GM08714 (cell line): ENCODE data around the gene FOXK2.
"Not testable (repeated sequence)": the region's sequence is repeated elsewhere in the genome, so short reads cannot be mapped to it uniquely, and the experiment has no call there.

Experiments
- H3K4me3 ChIP-seq: fragments of 200-500 bp; sonication (Bioruptor generic); 2 replicates; pipeline ENCODE4 v1.5.1; 2014; ENCODE audit warnings: mild to moderate bottlenecking, low read length, inconsistent platforms
- ZNF274 ChIP-seq: IDR thresholded peaks from 2 replicates; pipeline ENCODE4 v1.6.1; 2012; ENCODE audit warnings: mild to moderate bottlenecking, low read depth, low read length

The FOXK2 gene

GRCh38 chr17:82563318-82563717, 43.8 kb downstream of the FOXK2 start:
- H3K4me3 ChIP-seq = no peak overlapping the region
- no peak for TF ChIP-seq ZNF274

DNA sequence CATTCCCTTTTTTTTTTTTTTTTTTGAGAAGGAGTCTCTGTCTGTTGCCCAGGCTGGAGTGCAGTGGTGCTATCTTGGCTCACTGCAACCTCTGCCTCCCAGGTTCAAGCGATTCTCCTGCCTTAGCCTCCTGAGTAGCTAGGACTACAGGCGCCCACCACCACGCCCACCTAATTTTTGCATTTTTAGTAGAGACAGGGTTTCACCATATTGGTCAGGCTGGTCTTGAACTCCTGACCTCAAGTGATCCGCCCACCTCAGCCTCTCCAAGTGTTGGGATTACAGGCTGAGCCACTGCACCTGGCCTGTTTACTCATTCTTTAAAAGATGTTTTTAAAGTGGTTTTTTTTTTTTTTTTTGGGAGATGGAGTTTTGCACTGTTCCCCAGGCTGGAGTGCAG, 44.2 kb downstream of the FOXK2 start:
- H3K4me3 ChIP-seq = not testable (repeated sequence)

DNA sequence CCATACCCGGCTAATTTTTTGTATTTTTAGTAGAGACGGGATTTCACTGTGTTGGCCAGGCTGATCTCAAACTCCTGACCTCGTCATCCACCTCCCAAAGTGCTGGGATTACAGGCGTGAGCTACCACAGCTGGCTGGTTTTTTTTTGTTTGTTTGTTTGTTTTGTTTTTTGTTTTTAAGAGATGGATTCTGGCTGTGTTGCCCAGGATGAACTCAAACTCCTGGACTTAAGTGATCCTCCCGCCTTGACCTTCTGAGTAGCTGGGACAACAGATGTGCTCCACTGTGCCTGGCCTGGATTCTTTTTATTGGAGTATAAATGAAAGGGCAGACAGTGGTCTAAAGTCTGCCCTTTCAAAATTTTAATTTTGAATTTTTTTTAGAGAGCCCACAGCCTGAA, 44.7 kb downstream of the FOXK2 start:
- TF ChIP-seq ZNF274 = no peak

GRCh38 chr17:82565551-82565950, 46.0 kb downstream of the FOXK2 start:
- TF ChIP-seq ZNF274 = no peak
- no peak overlapping the region for H3K4me3 ChIP-seq

More for the DNA sequence above, 44.7 kb downstream of the FOXK2 start:
- no peak overlapping the region for H3K4me3 ChIP-seq

DNA sequence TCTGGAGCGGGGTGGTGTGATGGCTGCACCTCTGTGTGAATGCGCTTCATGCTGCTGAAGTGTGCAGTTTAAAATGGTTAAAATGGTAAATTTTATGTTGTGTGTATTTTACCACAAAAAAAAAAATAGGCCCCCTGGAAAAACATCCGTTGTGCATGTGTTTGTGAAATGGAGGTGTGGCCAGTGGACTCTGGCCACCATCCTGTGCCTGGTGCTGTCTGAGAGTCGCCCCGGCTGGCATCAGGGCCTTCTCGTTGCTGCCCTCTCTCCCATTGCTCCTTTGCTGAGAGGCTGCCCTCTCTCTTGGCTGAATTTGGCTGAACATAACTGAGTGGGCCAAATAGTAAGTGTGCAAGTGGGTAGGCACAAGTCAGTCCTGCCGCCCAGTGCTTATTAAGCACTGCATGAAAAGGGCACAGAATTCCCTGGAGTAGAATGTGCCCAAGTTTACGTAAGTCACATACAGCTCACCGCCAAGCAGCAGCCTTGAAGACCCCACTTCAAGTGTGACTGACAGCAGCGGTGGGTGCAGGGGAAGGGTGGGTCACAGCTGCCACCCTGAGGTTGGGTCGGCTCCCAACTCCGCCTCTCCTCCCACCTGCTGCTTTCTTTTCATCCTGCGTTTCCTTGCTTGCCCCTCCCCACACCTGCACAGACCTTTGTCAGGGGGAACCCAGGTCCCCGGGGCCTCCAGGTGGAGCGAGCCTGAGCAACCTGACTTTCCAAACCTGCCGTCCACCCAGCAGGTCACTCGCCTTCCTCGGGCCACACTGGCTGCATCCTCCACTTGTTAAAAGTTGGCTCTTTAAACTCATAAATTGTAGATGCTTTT, 46.8 kb downstream of the FOXK2 start:
- no peak for TF ChIP-seq ZNF274
- H3K4me3 ChIP-seq = no peak overlapping the region

- no peak for TF ChIP-seq ZNF274
- no peak overlapping the region for H3K4me3 ChIP-seq
Measured at GRCh38 chr17:82567286-82567685, 47.8 kb downstream of the FOXK2 start.

GRCh38 chr17:82568997-82569393, 49.5 kb downstream of the FOXK2 start:
- TF ChIP-seq ZNF274 = no peak
- H3K4me3 ChIP-seq = no peak overlapping the region

DNA sequence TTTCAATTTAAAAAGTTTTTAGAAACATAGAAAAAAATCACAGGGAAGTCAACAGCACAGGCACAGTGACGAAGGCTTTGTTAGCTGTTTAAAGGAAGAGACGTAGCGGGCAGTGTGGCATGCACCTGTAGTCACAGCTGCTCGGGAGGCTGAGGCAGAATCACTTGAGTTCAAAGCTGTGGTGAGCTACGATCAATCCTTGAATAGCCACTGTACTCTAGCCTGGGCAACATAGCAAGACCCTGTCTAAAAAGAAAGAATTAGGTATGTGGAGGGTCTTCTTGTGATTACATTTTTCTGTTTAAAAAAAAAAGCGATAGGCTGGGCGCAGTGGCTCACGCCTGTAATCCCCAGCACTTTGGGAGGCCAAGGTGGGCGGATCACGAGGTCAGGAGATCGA, 50.1 kb downstream of the FOXK2 start:
- no peak for TF ChIP-seq ZNF274
- no peak overlapping the region for H3K4me3 ChIP-seq

- no peak overlapping the region for H3K4me3 ChIP-seq
- TF ChIP-seq ZNF274 = no peak
Measured at GRCh38 chr17:82570277-82570676, 50.7 kb downstream of the FOXK2 start.

DNA sequence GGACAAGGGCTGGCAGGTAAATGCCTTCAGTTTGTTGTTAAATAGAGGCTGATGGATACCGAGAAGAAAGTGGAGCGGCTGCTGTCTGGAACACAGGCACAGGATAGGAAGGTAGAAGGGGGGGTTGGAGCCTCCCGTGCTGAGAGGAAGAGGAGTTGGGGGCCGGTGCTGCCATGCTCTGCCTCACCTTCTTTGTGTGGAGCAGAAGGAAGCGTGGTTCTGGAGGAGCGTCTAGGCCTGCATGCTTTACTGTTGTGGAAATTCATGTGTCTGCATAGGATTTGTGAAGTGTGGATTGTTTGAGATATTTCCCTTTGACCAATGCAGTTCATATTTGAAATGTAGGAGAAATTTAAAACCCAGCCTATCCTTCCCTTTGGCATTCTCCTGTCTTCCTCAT, 52.3 kb downstream of the FOXK2 start:
- H3K4me3 ChIP-seq = no peak overlapping the region
- TF ChIP-seq ZNF274 = no peak

DNA sequence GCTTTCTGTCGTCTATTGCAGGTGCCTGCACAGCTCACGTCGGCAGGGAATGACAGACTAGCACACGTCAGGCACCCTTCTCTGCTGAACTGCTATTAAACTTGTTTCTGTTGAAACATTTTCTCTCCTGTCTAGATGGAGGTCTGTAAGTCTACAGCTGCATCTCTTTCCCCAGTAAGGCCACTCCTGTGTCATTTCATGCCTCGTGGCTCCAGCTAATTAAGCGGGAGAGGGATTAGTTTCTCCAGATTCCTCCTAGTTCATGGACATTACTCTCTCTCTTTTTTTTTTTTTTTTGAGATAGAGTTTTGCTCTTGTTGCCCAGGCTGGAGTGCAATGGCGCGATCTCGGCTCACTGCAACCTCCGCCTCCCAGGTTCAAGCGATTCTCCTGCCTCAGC, 54.5 kb downstream of the FOXK2 start:
- H3K4me3 ChIP-seq = no peak overlapping the region

GRCh38 chr17:82575581-82576221, 56.2 kb downstream of the FOXK2 start:
- not testable (repeated sequence) for H3K4me3 ChIP-seq

More for the DNA sequence above, 54.5 kb downstream of the FOXK2 start:
- no peak for TF ChIP-seq ZNF274

DNA sequence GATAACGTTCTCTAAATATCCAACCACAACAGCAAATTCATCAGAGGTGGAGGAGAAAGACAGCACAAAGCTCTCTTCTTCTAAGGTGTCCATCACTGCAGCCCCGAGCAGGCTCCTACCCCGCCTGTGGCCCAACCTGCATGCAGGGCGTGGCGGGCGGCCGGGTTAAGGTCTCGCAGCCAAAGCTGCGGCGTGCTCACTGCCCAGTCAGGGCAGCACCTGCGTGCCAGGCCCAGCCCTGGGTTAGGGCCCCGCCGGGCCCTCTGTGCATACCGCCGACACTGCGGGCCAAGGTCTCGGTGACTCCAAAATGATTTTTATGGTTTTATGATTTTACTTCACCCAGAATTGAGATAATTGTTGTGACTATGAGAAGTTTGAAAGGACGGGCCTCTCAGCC, 57.8 kb downstream of the FOXK2 start:
- H3K4me3 ChIP-seq = no peak overlapping the region
- no peak for TF ChIP-seq ZNF274

- not testable (repeated sequence) for H3K4me3 ChIP-seq
Measured at GRCh38 chr17:82579969-82580368, 60.4 kb downstream of the FOXK2 start.

DNA sequence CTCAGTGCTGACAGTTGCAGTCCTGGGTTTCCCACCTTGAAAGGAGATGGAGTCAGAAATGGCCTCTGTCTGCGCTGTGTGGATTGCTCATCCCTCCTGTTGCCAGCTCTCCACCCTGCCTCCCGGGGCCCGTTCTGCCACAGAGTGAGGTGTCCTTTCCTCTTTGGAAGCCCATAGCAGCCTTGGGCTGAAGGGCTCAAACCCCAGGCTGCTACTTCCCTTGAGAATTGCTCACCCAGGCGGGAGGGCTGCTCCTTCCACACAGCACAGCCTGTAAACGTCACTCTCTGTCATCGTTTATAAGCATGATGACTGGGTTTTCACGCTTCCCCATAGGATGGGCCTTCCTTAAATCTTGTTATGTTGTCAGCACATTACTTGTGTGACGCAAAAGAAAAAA, 62.7 kb downstream of the FOXK2 start:
- no peak for TF ChIP-seq ZNF274
- no peak overlapping the region for H3K4me3 ChIP-seq

DNA sequence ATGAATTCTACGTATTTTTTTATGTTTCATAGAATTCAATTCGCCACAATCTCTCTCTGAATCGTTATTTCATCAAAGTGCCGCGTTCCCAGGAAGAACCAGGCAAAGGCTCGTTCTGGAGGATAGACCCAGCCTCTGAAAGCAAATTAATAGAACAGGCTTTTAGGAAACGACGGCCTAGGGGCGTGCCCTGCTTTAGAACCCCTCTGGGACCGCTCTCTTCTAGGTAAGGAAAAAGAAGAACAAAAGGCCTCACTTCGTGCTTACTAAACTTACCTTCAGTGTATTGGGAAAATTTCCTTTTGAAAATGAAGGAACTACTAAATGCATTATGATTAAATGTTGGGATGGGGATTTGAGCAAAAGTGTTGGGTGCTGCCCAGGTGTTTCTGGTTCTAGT, 63.2 kb downstream of the FOXK2 start:
- H3K4me3 ChIP-seq = no peak overlapping the region
- no peak for TF ChIP-seq ZNF274
